ENCODE measurements around the gene CKS1B. TPM values are rescaled to one million over a fixed set of nuclear protein-coding genes. Genes with fewer than 3 reads are reported as not detected.

Gene CKS1B
- total RNA-seq, 1 experiment from 2014 or later, result 295 TPM

DNA sequence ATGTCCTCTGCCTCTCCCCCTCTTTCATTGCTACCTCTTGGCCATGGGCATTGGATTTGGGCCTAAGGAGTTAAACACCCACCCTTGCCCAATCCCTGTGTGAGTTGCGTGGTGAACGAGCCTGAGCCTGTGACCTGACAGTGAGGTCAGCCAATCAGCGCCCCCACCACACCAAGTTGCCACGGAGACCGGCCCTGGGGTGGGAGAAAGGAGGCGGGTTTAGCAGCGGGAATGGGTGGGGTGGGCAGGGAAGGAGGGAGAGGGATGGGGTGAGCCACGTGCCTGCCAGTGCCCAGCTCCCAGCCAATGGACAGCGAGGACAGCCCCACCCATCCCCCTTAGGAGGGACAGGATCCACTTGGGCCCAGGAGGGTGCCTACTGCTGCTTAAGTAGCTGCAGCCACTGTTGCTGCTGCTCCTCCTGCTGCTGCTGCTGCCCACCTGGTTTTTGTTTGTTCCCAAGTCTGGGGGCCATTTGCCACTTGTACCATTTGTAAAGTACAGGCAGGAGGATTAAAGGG, 37.6 kb downstream of the CKS1B start:
- peaks cover 16% of the 10 kb centered on the region for H3K36me3 ChIP-seq (ENCODE audit: insufficient read depth, low read length, poor library complexity, severe bottlenecking)
- peaks cover 11% of the 10 kb centered on the region for H3K4me1 ChIP-seq (ENCODE audit: insufficient read depth, low read length, poor library complexity, severe bottlenecking)
- no peak for TF ChIP-seq EZH2 (IDR thresholded peaks at IDR 0.05; ENCODE audit: borderline replicate concordance, low read depth, low read length, poor library complexity, severe bottlenecking)
- no peak for TF ChIP-seq CTCF (conservative IDR thresholded peaks at IDR 0.05; ENCODE audit: low read depth, low read length)
- ChIA-PET CTCF (interaction anchor here (0.9 kb wide), 1 partner anchor 40 kb away, joined by 6 read pairs; no protein-coding TSS in a partner anchor), POLR2A (ENCODE audit: low non-redundant PET) (no interaction called here)
- H3K9me3 ChIP-seq (ENCODE audit: low read depth, low read length, poor library complexity, severe bottlenecking), result no peaks in the 10 kb centered on the region
- H3K4me3 ChIP-seq (ENCODE audit: low read depth, low read length, poor library complexity, severe bottlenecking), result no peak overlapping the region
- intact Hi-C loops (cut with micrococcal nuclease; ENCODE audit: unreplicated experiment), result no loop called here
- peak overlapping the region; percentile 42 for H3K27ac ChIP-seq (ENCODE audit: low read depth, low read length, poor library complexity, severe bottlenecking)
- BruUV-seq (replicated peaks), result no TSS peak
- peak; percentile 61 for DNase-seq (ENCODE audit: low spot score)
- H3K27me3 ChIP-seq (replicated peaks; ENCODE audit: insufficient read depth, low read depth, low read length, poor library complexity), result no peaks in the 10 kb centered on the region

GRCh38 chr1:155012776-155013602, 38.5 kb downstream of the CKS1B start:
- no peaks in the 10 kb centered on the region for H3K27me3 ChIP-seq (replicated peaks; ENCODE audit: insufficient read depth, low read depth, low read length, poor library complexity)
- ChIA-PET POLR2A (ENCODE audit: low non-redundant PET) (no interaction called here), CTCF (interaction anchor here (0.6 kb wide), 3 partner anchors 85 to 466 kb away, joined by 6 to 10 read pairs (median 6); no protein-coding TSS in a partner anchor)
- intact Hi-C loops (cut with micrococcal nuclease; ENCODE audit: unreplicated experiment), result no loop called here
- H3K4me1 ChIP-seq (ENCODE audit: insufficient read depth, low read length, poor library complexity, severe bottlenecking), result peaks cover 18% of the 10 kb centered on the region
- H3K36me3 ChIP-seq (ENCODE audit: insufficient read depth, low read length, poor library complexity, severe bottlenecking), result peaks cover 16% of the 10 kb centered on the region
- TF ChIP-seq CTCF (conservative IDR thresholded peaks at IDR 0.05; ENCODE audit: low read depth, low read length) (no peak), EZH2 (IDR thresholded peaks at IDR 0.05; ENCODE audit: borderline replicate concordance, low read depth, low read length, poor library complexity, severe bottlenecking) (no peak)
- BruUV-seq (replicated peaks), result no TSS peak
- H3K9me3 ChIP-seq (ENCODE audit: low read depth, low read length, poor library complexity, severe bottlenecking), result no peaks in the 10 kb centered on the region
- peak overlapping the region; percentile 42 for H3K27ac ChIP-seq (ENCODE audit: low read depth, low read length, poor library complexity, severe bottlenecking)
- no peak for DNase-seq (ENCODE audit: low spot score)
- H3K4me3 ChIP-seq (ENCODE audit: low read depth, low read length, poor library complexity, severe bottlenecking), result no peak overlapping the region

DNA sequence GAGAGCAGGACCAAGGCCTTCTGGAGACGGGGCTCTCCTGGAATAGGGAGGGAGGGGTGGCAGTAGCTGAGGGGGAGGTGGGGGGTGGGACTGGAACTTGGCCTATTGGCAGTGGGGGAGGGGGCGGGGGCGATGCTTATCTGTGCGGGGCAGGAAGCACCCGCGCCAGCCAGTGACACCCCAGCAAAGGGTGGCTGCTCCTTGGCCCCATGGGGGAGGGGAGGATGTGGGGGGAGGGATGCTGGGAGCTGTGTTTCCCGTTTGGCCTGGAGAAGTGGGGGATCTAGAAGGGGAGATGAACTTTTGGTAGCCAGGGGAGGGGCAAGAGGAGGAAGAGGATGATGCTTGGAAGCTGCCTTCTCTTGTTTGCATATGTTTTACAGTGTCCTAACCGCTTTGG, 39.2 kb downstream of the CKS1B start:
- POLR2A ChIA-PET (ENCODE audit: low non-redundant PET), result no interaction called here
- Histone ChIP-seq H3K4me1 (ENCODE audit: insufficient read depth, low read length, poor library complexity, severe bottlenecking) (peaks cover 19% of the 10 kb centered on the region), H3K9me3 (ENCODE audit: low read depth, low read length, poor library complexity, severe bottlenecking) (no peaks in the 10 kb centered on the region), H3K27ac (ENCODE audit: low read depth, low read length, poor library complexity, severe bottlenecking) (no peak overlapping the region), H3K36me3 (ENCODE audit: insufficient read depth, low read length, poor library complexity, severe bottlenecking) (peaks cover 16% of the 10 kb centered on the region), H3K27me3 (replicated peaks; ENCODE audit: insufficient read depth, low read depth, low read length, poor library complexity) (no peaks in the 10 kb centered on the region), H3K4me3 (ENCODE audit: low read depth, low read length, poor library complexity, severe bottlenecking) (no peak overlapping the region)
- no peak for TF ChIP-seq EZH2 (IDR thresholded peaks at IDR 0.05; ENCODE audit: borderline replicate concordance, low read depth, low read length, poor library complexity, severe bottlenecking)
- TF ChIP-seq CTCF (conservative IDR thresholded peaks at IDR 0.05; ENCODE audit: low read depth, low read length), result no peak
- intact Hi-C loops (cut with micrococcal nuclease; ENCODE audit: unreplicated experiment), result no loop called here
- DNase-seq (ENCODE audit: low spot score), result no peak
- no TSS peak for BruUV-seq (replicated peaks)
- CTCF ChIA-PET, result no interaction called here
